ENCODE results near the gene FRMD7.

FRMD7 gene

DNA sequence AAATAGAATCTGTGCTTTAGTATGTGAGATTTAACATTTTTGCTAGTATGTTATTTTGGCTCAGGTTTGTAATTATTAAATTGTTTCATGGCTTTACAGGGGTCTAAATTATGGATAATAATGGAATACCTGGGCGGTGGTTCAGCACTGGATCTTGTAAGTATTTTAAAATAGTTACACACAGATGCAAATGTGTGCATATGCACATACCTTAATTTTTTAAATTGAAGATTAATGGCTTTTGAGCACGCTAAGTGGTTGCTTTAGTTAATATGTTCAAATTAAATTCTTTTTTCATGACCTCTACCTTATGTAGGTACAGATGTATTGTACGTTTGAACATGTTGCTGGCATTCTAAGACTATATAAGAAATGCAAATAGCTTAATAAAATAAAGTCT lies 64.5 kb downstream of the FRMD7 start:
- no peaks in the 10 kb centered on the region for H4K20me1 ChIP-seq (ENCODE audit: low read depth, low read length)
- H3K36me3 ChIP-seq (ENCODE audit: low read length): no peaks in the 10 kb centered on the region
- 0 out of 2 replicates have a peak, but pooled peaks cover 5% of the 10 kb centered on the region for H3K79me2 ChIP-seq (ENCODE audit: insufficient read depth, low read length)
- no peaks in the 10 kb centered on the region for H3K9me3 ChIP-seq (ENCODE audit: insufficient read depth, low read length)
- H3K9me2 ChIP-seq (replicated peaks; ENCODE audit: insufficient read depth, low read length): no peaks in the 10 kb centered on the region
- H3K27ac ChIP-seq (ENCODE audit: low read depth, low read length): no peak overlapping the region
- H3K4me2 ChIP-seq (ENCODE audit: low read depth, low read length, poor library complexity, severe bottlenecking): no peak overlapping the region
- no peaks in the 10 kb centered on the region for H3F3A ChIP-seq (ENCODE audit: insufficient read depth)
- no peak for TF ChIP-seq CTCF (IDR thresholded peaks at IDR 0.05; ENCODE audit: insufficient read depth, low read length, poor library complexity, severe bottlenecking)
- no peak for TF ChIP-seq EZH2phosphoT487 (conservative IDR thresholded peaks at IDR 0.05; ENCODE audit: low read length)
- no peak overlapping the region for H3K9ac ChIP-seq (ENCODE audit: low read length)
- no peaks in the 10 kb centered on the region for H3K27me3 ChIP-seq (ENCODE audit: low read length)
- H2AFZ ChIP-seq (ENCODE audit: low read depth, low read length, severe bottlenecking): no peak overlapping the region
- no peak overlapping the region for H3K4me3 ChIP-seq (ENCODE audit: insufficient read depth, low read length, poor library complexity, severe bottlenecking)

- Histone ChIP-seq H3K9me2 (replicated peaks; ENCODE audit: insufficient read depth, low read length) (no peaks in the 10 kb centered on the region), H3K9ac (ENCODE audit: low read length) (no peak overlapping the region), H3K4me3 (ENCODE audit: insufficient read depth, low read length, poor library complexity, severe bottlenecking) (no peak overlapping the region), H3F3A (ENCODE audit: insufficient read depth) (no peaks in the 10 kb centered on the region), H4K20me1 (ENCODE audit: low read depth, low read length) (no peaks in the 10 kb centered on the region), H3K4me2 (ENCODE audit: low read depth, low read length, poor library complexity, severe bottlenecking) (peak overlapping the region; percentile 30), H3K9me3 (ENCODE audit: insufficient read depth, low read length) (no peaks in the 10 kb centered on the region), H3K79me2 (ENCODE audit: insufficient read depth, low read length) (0 out of 2 replicates have a peak, but pooled peaks cover 5% of the 10 kb centered on the region), H3K36me3 (ENCODE audit: low read length) (no peaks in the 10 kb centered on the region), H3K27ac (ENCODE audit: low read depth, low read length) (0 out of 2 replicates have a peak overlapping the region, but pooled peaks have one; percentile 23), H3K27me3 (ENCODE audit: low read length) (no peaks in the 10 kb centered on the region), H2AFZ (ENCODE audit: low read depth, low read length, severe bottlenecking) (no peak overlapping the region)
- TF ChIP-seq EZH2phosphoT487 (conservative IDR thresholded peaks at IDR 0.05; ENCODE audit: low read length): no peak
- no peak for TF ChIP-seq CTCF (IDR thresholded peaks at IDR 0.05; ENCODE audit: insufficient read depth, low read length, poor library complexity, severe bottlenecking)
Observed at GRCh38 chrX:132059973-132060540, 67.8 kb downstream of the FRMD7 start.

GRCh38 chrX:132058975-132059374 lies 68.8 kb downstream of the FRMD7 start:
- Histone ChIP-seq H4K20me1 (ENCODE audit: low read depth, low read length) (no peaks in the 10 kb centered on the region), H3K4me2 (ENCODE audit: low read depth, low read length, poor library complexity, severe bottlenecking) (no peak overlapping the region)

More at GRCh38 chrX:132058975-132059374, 68.8 kb downstream of the FRMD7 start:
- H3K9me3 ChIP-seq (ENCODE audit: insufficient read depth, low read length): no peaks in the 10 kb centered on the region
- H3K9me2 ChIP-seq (replicated peaks; ENCODE audit: insufficient read depth, low read length): no peaks in the 10 kb centered on the region
- no peak overlapping the region for H2AFZ ChIP-seq (ENCODE audit: low read depth, low read length, severe bottlenecking)
- no peak overlapping the region for H3K4me3 ChIP-seq (ENCODE audit: insufficient read depth, low read length, poor library complexity, severe bottlenecking)
- H3K9ac ChIP-seq (ENCODE audit: low read length): no peak overlapping the region
- H3K36me3 ChIP-seq (ENCODE audit: low read length): no peaks in the 10 kb centered on the region
- 0 out of 2 replicates have a peak, but pooled peaks cover 5% of the 10 kb centered on the region for H3K79me2 ChIP-seq (ENCODE audit: insufficient read depth, low read length)
- H3K27ac ChIP-seq (ENCODE audit: low read depth, low read length): no peak overlapping the region
- no peaks in the 10 kb centered on the region for H3F3A ChIP-seq (ENCODE audit: insufficient read depth)
- TF ChIP-seq EZH2phosphoT487 (conservative IDR thresholded peaks at IDR 0.05; ENCODE audit: low read length) (no peak), CTCF (IDR thresholded peaks at IDR 0.05; ENCODE audit: insufficient read depth, low read length, poor library complexity, severe bottlenecking) (no peak)
- no peaks in the 10 kb centered on the region for H3K27me3 ChIP-seq (ENCODE audit: low read length)
